T-helper 1 cell treated with Interleukin-12 subunit alpha and Interleukin-12 subunit beta and Interleukin-4 antibody, amounts not matched to agents 30 μg/mL and 1 μg/mL, for 36 hours (primary cell): ENCODE measurements around the gene S100A11.
A peak's percentile ranks its signal among the peaks of the same experiment; 100 is the strongest.

Experiments used
- H3K27ac Mint-ChIP-seq: one replicate; pipeline ENCODE4 v1.8.0; 2021; ENCODE audit warnings: mild to moderate bottlenecking, mixed read lengths
- H3K27me3 Mint-ChIP-seq: one replicate; pipeline ENCODE4 v1.8.0; 2021; ENCODE audit warnings: low read depth, mixed read lengths
- H3K36me3 Mint-ChIP-seq: one replicate; pipeline ENCODE4 v1.8.0; 2021; ENCODE audit warnings: low read depth, mixed read lengths
- H3K4me1 Mint-ChIP-seq: one replicate; pipeline ENCODE4 v1.8.0; 2021; ENCODE audit warnings: low read depth, mixed read lengths
- H3K4me3 Mint-ChIP-seq: one replicate; pipeline ENCODE4 v1.8.0; 2021; ENCODE audit warnings: mild to moderate bottlenecking, moderate library complexity, mixed read lengths
- H3K9me3 Mint-ChIP-seq: one replicate; pipeline ENCODE4 v1.8.0; 2021; ENCODE audit warnings: mixed read lengths

S100A11 gene

DNA sequence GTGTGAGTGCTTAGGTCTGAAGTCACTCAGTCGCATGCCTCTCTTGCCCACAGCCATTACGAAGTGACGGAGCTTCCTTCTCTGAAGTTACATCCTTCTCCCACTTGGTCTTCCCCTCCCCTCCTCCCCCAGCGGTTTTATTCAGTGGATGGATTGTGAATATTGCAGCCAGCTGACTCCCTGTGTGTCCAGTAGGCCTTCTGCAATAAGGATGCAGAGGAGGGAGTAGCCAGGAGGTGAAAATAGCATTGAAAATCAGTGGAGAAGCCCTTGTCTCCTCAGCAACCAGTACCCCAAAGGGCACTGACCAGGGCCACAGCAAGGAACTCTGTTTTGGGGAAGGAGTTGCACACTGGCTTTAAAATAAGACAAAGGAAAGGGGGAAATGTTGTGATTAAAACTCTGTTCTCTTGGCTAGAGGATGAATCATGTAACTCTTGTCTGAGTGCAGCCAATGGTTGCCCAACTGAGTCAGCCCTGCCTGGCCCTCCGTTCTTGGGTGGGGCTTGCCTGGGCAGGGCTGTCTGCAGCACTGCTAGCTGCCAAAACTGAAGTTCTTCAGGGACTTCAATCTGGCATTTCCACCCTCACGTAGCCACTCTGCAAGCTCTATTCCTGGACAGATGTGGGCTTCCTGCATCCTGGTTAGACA is 47.5 kb downstream of the S100A11 start:
- Mint-ChIP-seq H3K4me3 (peak overlapping the region; percentile 27), H3K27ac (no peak overlapping the region)

DNA sequence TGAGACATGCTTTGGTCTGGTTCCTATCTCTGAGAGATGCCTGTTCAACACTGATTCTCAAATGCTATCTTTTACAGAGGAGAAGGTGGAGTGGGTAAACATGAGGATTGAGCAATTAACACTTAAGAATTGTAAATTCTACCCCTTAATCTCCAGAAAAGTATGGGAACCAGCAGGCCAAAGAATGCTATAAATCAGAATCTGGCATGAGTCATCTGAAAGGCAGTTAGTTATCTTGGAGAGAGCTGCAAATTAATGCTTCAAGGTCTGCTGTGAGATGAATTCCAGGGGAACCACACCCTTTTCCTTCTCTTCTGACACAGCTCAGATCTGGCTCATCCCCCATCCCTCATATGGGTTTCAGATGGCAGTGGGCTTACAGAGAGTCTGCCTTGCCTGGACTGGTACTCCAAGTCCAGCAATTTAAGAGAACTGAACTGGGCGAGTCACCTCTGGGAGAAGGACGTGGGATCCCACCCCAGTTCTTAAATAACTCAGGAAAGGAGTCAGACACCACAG is 48.3 kb downstream of the S100A11 start:
- Mint-ChIP-seq H3K27me3 (no peaks in the 10 kb centered on the region), H3K4me3 (peak overlapping the region; percentile 6), H3K9me3 (no peaks in the 10 kb centered on the region), H3K27ac (no peak overlapping the region), H3K4me1 (peaks cover 81% of the 10 kb centered on the region), H3K36me3 (peaks cover 48% of the 10 kb centered on the region)

More for the DNA sequence above, 47.5 kb downstream of the S100A11 start:
- H3K4me1 Mint-ChIP-seq = peaks cover 74% of the 10 kb centered on the region
- no peaks in the 10 kb centered on the region for H3K27me3 Mint-ChIP-seq
- H3K9me3 Mint-ChIP-seq = no peaks in the 10 kb centered on the region
- peaks cover 39% of the 10 kb centered on the region for H3K36me3 Mint-ChIP-seq

DNA sequence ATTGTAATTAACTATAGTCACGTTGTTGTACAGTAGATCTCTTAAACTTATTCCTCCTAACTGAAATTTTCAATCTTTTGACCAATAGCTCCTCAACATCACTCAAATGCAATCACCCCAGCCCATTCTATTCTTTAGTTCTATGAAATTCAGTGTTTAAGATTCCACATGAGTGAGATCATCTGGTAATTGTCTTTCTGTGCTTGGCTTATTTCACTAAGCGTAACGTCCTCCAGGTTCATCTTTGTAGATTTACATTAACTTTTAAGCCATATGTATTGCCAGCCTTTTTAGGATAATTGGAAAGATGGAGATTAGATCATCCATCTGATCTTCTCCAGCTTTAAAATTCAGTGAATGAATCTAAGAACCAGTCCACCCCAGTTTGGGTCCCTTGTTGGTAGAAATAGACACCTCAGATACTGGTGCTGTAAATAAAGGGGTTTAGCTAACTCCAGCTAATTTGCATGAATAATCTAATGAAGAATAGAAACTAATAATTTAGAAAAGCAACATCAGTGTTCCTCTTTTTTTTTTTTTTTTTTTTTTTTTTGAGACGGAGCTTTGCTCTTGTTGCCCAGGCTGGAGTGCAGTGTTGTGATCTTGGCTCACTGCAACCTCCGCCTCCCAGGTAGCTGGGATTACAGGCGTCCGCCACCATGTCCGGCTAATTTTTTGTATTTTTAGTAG is 50.2 kb downstream of the S100A11 start:
- H3K36me3 Mint-ChIP-seq = peaks cover 58% of the 10 kb centered on the region
- H3K4me1 Mint-ChIP-seq = peaks cover 70% of the 10 kb centered on the region
- H3K27ac Mint-ChIP-seq = no peak overlapping the region
- H3K27me3 Mint-ChIP-seq = no peaks in the 10 kb centered on the region
- H3K9me3 Mint-ChIP-seq = no peaks in the 10 kb centered on the region
- H3K4me3 Mint-ChIP-seq = no peak overlapping the region

DNA sequence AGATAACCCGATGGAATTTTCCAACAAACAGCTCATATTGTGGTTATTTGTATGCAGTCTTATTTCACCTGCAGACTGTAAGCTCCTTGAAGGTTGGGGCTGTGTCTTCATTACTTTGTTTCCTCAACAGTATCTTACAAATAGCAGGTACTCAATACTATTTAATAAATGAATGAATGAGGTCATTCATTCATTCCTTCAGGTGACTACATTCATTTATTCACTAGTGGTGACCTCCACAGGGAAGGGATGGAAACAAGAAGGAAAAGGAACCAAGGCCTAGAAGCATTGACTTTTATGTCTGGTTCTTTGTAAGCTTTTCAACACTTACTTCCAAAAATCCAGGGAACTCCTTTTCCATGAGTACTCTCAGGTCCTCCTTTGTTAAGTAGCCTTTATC is 51.0 kb downstream of the S100A11 start:
- Mint-ChIP-seq H3K36me3 (peaks cover 64% of the 10 kb centered on the region), H3K27ac (no peak overlapping the region), H3K4me3 (no peak overlapping the region), H3K4me1 (peaks cover 63% of the 10 kb centered on the region), H3K27me3 (no peaks in the 10 kb centered on the region), H3K9me3 (no peaks in the 10 kb centered on the region)

DNA sequence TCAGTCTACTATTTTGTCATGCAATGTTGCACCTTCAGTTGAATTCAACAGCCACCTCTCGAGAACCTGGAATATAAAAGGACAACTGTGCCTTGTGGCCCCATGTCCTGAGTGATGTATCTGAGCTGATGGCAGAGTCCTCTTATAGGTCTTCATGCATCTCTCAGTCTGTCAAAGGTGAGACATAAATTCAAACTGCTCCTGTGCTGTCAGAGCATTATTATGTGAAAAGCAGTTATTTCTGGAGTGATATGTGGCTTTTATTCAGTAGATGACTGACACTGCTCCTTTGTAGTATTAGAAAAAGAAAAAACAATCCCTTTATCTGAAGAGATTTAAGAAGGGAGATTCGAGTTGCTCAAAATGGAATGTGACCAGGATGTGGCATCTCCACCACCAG is 51.5 kb downstream of the S100A11 start:
- no peak overlapping the region for H3K27ac Mint-ChIP-seq
- H3K36me3 Mint-ChIP-seq = peaks cover 67% of the 10 kb centered on the region
- peaks cover 58% of the 10 kb centered on the region for H3K4me1 Mint-ChIP-seq
- H3K4me3 Mint-ChIP-seq = no peak overlapping the region
- no peaks in the 10 kb centered on the region for H3K9me3 Mint-ChIP-seq
- no peaks in the 10 kb centered on the region for H3K27me3 Mint-ChIP-seq

DNA sequence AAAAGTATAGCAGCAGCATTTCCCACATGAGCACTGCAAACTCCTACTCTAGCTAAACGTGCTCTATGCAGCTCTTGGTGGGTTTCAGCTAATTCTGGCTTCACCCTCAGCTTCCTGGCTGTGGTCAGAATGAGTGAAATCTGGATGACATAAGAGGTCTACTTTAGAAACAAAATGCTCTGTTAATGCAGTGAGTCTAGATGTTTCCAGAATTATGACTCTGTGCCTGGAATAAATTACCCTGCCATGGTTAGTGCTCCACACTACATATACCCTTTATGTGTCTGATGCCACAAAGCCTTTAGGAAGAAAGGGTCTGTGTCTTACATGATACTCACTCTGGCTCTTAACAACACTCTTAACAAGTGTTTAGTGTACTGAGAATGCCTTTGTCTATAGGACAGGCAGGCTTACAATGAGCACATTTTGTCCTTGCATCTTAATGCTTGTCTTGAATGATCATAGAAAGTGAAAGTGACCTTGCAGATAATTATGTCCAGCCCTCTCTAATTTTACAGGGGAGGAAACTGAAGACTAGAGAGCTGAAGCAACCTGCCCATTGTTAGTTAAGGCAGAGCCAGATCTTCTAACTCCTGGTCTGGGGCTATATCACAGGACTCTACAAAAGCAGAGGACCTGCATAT is 52.4 kb downstream of the S100A11 start:
- H3K4me3 Mint-ChIP-seq = peak overlapping the region; percentile 51
- peak overlapping the region; percentile 71 for H3K27ac Mint-ChIP-seq

More for the DNA sequence above, 52.4 kb downstream of the S100A11 start:
- peaks cover 67% of the 10 kb centered on the region for H3K36me3 Mint-ChIP-seq
- no peaks in the 10 kb centered on the region for H3K27me3 Mint-ChIP-seq
- peaks cover 50% of the 10 kb centered on the region for H3K4me1 Mint-ChIP-seq
- no peaks in the 10 kb centered on the region for H3K9me3 Mint-ChIP-seq
